NCI-H345 (cell line): ENCODE measurements around the gene TCTA.
A peak's percentile ranks its signal among the peaks of the same experiment; 100 is the strongest.

Experiments used
- DNase-seq: peaks from one replicate; lab custom pipeline; 2025; lab: John Stamatoyannopoulos, UW

TCTA gene

DNA sequence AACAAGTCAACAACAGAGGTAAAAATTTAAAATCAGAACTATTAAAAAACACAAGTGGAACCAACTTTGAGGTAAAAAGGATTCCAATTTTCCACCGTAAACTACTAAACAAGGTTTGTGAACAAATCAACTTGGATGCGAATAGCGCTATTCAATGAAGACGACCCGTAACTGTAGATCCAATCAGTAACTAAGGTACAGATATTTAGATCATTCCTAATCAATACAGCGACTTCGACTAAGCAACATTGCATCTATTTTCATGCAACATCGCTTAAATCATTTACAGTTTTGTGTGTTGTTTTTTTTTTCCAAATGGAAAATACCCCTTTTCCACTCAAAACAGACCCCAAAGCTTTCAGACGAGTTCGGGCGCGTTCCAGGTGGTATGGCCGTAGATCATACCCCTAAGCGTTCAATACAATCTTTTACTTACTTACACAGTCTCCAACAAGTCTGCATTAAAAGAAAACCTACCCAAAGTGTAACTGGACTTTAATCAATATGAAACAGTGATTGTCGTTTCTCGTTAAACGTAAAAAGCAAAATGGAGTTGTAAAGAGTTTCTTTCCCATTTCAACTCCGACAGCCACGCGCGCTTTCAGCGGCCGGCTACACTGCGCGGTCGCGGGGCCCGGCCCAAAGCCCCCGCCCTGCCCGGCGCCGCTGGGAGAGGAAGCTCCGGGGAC lies 1.2 kb upstream of the TCTA start:
- no peak for DNase-seq

- peak; percentile 12 for DNase-seq
Measured at GRCh38 chr3:49411535-49411967, 672 bp upstream of the TCTA start.

- DNase-seq, result no peak
Measured at GRCh38 chr3:49412632-49413337, 562 bp downstream of the TCTA start.

- DNase-seq, result no peak
Measured at GRCh38 chr3:49413338-49413734, 1.1 kb downstream of the TCTA start.

DNA sequence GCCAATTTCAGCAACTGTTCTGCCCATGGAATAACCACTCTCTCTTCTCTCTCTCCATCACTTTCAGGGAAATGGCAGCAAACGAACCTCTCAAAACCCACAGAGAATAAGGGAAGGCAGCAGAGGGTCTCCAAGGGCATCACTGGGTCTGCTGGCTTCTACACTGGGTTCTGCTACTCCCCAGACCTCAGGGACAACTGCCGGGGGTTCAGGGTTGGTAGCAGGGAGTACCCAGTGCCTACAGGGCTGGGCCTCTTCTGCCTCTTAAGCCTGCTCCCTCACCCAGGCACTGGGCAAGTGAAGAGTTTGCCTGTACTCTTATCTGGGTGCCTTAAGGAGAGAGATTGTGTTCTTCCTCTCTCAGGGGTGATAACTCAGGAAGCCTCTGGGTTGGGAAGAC lies 2.5 kb downstream of the TCTA start:
- DNase-seq, result no peak

GRCh38 chr3:49415931-49416601 lies 3.8 kb downstream of the TCTA start:
- no peak for DNase-seq

GRCh38 chr3:49416867-49417266 lies 4.6 kb downstream of the TCTA start:
- DNase-seq, result no peak

DNA sequence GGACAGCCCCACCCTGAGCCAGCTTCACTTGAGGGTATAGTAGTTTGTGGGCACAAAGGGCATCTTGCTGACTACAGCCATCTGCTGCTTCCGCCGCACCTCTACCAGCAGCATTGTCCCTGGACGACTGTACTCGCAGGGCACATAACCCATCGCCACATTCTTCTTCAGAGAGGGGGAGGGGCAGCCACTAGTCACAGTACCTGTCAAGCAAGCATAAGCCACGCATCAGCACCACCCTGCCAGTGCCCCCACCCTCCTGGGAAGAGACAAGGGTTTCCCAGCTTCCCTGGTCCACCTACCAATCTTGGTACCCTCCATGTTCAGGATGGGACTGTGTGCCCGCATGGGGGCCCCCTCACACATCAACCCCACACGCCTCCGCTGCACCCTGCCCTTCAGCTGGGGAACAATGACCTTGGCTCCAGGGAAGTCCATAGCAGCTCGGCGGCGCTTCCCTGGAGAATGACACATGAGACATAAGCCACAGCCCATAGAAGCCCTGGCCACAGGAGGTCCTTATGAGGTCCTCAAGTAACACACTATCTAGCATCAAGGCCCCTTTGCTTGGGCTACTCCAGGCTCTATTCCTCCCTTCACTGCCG lies 5.4 kb downstream of the TCTA start:
- DNase-seq, result no peak

DNA sequence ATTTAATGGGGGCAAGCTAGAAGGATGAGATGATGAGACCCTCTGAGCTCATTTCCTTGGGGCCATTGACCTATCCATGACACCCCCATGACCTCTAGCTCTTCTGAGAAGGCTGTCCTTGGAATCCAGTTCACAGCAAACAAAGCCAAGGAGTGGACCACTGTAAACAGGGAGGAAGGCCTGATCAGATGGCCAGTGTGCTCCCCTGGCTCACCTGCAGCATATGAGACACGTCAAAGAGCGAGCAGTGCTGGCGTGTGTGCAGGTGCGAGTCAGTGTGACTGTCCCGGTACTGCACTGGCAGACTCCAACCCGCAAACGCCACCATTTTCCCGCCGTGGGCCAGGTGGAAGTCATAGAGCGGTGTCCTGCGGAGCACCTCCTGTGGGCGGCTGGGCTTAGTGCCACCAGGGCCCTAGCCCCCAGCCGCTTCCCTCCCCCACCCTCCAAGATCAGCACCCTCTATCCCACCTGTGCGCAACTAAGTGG lies 9.7 kb downstream of the TCTA start:
- DNase-seq, result no peak

- no peak for DNase-seq
Measured at GRCh38 chr3:49422379-49423248, 10.4 kb downstream of the TCTA start, which contains the start of gene AMT. Gene AMT, minus strand, starts transcription at chr3:49422473. Its CDS starts 23 bp downstream, at chr3:49422450.

DNA sequence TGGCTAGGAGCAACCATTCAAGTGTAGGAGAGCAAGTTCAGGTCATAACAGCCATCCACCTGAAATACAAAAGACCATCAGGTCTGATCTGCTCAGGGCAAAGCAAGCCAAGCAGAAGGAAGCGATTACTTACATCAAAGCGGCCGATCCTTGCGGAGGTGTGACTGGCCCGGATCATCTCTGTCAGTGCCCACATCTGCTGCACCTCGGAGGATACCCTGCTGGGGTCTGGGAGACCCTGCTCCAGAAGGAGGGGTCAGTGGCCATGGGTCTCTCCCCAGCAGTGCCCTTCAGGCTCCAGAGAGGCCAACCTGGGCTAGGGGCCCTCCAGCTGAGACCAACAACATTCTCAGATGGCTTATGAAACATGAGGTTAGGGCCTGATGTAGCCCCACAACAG lies 12.6 kb downstream of the TCTA start:
- no peak for DNase-seq

DNA sequence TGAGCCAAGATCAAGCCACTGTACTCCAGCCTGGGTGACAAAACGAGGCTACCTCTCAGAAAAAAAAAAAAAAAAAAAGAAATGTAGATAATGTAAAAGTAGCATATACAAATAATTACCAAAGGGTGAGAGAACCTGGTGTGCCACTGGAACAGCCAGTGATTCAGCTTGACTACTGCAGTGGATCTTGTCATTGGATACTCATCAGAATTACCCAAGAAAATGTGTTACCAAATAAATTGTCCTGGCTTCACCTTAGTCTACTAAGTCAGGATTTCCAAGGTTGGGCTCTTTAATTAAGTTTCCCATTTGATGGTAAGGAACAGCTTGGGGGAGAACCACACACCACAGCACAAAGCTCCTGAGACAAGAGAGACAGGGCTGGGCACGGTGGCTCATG lies 15.4 kb downstream of the TCTA start:
- no peak for DNase-seq

- no peak for DNase-seq
Measured at GRCh38 chr3:49428752-49429080, 16.5 kb downstream of the TCTA start.

GRCh38 chr3:49434731-49435130 lies 22.5 kb downstream of the TCTA start:
- DNase-seq, result no peak

DNA sequence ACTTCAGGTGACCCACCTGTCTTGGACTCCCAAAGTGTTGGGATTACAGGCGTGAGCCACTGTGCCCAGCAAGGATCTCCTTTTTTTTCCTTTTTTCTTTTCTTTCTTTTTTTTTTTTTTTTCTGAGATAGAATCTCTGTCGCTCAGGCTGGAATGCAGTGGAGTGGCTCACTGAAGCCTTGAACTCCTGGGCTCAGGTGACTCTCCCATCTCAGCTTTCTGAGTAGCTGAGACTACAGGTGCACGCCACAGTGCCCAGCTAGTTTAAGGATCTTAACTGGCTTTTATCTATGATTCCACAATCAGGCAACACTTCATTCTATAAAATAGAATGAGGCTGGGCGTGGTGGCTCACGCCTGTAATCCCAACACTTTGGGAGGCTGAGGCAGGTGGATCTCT lies 33.2 kb downstream of the TCTA start:
- no peak for DNase-seq

- DNase-seq, result no peak
Measured at GRCh38 chr3:49453621-49454020, 41.4 kb downstream of the TCTA start.

- no peak for DNase-seq
Measured at GRCh38 chr3:49454458-49454857, 42.2 kb downstream of the TCTA start.

DNA sequence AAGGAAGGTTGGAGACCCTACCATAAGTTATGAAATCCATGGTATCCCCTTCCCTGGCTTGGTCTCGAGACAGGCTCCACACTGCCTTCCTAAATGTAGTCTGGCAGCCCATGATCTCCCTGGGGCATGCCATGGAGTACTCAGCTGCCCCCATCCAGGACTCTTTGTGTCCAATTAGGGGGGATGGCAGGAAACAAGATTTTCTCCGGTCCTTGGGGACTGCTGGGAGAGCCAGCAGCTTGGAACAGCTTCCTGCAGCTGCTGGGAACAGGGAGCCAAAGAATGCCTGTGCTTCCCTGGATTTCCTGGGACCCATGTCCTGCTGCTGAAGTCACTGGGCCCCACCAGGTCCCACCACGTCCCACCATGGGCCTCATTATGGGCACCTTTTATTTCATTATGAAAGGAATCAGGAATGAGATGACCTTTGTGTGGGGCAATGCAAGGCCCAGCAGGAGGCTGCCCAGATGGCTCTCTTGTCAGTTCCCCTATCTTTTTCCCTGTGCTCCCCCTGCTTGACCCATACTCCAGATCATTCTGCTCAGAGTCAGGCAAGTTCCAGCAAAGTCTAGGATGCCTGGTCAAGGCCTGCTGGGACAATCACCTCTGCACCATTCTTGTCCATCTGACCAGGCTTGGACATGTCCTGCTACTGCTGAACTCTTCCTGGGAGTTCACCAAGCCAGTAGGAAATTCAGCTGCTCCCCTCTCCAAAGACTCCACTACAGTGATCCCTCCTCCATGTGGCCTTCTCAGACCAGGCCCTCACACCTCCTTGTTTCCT lies 42.9 kb downstream of the TCTA start:
- DNase-seq, result no peak

- DNase-seq, result no peak
Measured at GRCh38 chr3:49456466-49456865, 44.2 kb downstream of the TCTA start.

DNA sequence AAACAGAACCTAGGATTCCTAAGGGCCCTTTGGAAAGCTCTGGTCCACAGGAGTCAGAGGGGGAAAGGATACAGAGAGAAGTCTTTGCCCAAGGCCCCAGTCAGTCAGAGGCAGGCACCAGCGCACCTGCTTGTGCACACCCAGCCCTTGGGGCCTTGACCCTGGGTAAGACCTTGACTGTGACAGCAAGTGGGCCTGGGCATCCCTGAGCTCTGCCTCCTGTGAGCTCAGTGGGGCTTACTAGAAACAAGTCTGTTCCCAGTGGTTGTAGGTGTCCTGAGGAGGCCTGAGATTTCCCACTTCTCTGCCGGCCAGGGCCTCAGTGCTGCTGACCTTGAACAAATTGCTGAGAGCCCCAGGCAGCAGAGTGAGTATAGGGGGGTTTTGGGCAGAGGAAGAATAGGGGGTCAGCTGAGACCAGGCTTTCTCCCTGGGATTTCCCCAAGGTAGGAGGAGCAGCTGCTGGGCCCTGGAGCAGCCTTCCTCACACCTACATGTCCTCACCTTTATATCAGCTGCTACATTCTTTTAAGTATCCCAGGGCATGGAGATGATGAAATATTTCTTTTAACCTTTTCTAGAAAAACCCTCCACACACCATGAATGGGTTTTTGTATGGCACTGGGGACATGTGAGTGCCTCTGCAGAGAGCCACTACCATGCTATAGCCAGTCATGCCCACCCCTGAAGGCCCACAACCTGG lies 48.1 kb downstream of the TCTA start:
- DNase-seq, result no peak
